22Rv1 (cell line): Measurements from ENCODE around the gene ZNF431.

Experiments used
- ZFX ChIP-seq: fragments of 450-650 bp; IDR thresholded peaks from 2 replicates; pipeline ENCODE4 v1.6.1; 2017; ENCODE audit warnings: antibody characterized with exemption, borderline replicate concordance
- TF ChIP-seq, protein P1 (sequence below): fragments of 450-650 bp; IDR thresholded peaks from 2 replicates; pipeline ENCODE4 v1.5.1; 2017; ENCODE audit warnings: mild to moderate bottlenecking

DNA sequence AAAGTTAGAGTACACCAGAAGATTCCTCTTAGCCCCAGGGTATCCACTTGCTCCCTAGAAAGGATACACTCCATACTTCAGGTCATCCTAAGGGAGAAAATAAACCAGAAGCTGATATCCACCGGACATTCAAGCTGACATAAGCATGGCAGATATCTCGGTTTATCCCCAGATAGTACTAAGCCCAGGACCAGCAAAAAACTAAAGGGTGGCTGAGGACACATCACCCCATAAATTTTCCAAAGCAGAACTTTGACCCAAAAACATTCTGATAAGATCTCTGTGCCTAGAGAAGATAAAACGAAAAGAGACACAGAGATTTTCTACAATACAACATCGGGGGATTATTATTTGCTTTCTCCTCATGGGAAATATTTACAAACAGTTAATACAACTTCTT is 13.9 kb upstream of the ZNF431 start:
- TF ChIP-seq, protein P1, sequence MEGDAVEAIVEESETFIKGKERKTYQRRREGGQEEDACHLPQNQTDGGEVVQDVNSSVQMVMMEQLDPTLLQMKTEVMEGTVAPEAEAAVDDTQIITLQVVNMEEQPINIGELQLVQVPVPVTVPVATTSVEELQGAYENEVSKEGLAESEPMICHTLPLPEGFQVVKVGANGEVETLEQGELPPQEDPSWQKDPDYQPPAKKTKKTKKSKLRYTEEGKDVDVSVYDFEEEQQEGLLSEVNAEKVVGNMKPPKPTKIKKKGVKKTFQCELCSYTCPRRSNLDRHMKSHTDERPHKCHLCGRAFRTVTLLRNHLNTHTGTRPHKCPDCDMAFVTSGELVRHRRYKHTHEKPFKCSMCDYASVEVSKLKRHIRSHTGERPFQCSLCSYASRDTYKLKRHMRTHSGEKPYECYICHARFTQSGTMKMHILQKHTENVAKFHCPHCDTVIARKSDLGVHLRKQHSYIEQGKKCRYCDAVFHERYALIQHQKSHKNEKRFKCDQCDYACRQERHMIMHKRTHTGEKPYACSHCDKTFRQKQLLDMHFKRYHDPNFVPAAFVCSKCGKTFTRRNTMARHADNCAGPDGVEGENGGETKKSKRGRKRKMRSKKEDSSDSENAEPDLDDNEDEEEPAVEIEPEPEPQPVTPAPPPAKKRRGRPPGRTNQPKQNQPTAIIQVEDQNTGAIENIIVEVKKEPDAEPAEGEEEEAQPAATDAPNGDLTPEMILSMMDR: no peak
- no peak for TF ChIP-seq ZFX
